ENCODE results near the gene LRTM2. TPM values are rescaled to one million over a fixed set of nuclear protein-coding genes. Genes with fewer than 3 reads are reported as not detected.

Gene LRTM2
- total RNA-seq, 1 donor from 2014 or later: not detected

GRCh38 chr12:1827826-1828805 is 7.8 kb downstream of the LRTM2 start:
- no peaks in the 10 kb centered on the region for H3K36me3 ChIP-seq (ENCODE audit: control insufficient read depth in 3 of 3, insufficient read depth in 3 of 3, low read length in 3 of 3)
- peaks cover 0 to 4% (median 2%) of the 10 kb centered on the region in 3 donors for H3K4me1 ChIP-seq (ENCODE audit: control insufficient read depth in 3 of 3, insufficient read depth in 3 of 3, low read length in 3 of 3)
- no peak overlapping the region for H3K9ac ChIP-seq (ENCODE audit: low read depth in 1 of 3, low read length in 3 of 3)
- H3K4me3 ChIP-seq (ENCODE audit: low read length in 3 of 3): no peak overlapping the region
- H3K27me3 ChIP-seq (ENCODE audit: control insufficient read depth in 3 of 3, insufficient read depth in 3 of 3, low read length in 3 of 3): peaks cover 28 to 63% (median 50%) of the 10 kb centered on the region in 3 donors
- no peaks in the 10 kb centered on the region for H3K9me3 ChIP-seq (ENCODE audit: control insufficient read depth in 3 of 3, low read length in 3 of 3)
- no peak overlapping the region for H3K27ac ChIP-seq (ENCODE audit: low read depth, low read length)

GRCh38 chr12:1828856-1829255 is 8.5 kb downstream of the LRTM2 start:
- H3K36me3 ChIP-seq (ENCODE audit: control insufficient read depth in 3 of 3, insufficient read depth in 3 of 3, low read length in 3 of 3): no peaks in the 10 kb centered on the region
- no peaks in the 10 kb centered on the region for H3K9me3 ChIP-seq (ENCODE audit: control insufficient read depth in 3 of 3, low read length in 3 of 3)
- H3K9ac ChIP-seq (ENCODE audit: low read depth in 1 of 3, low read length in 3 of 3): no peak overlapping the region
- peaks cover 22 to 60% (median 50%) of the 10 kb centered on the region in 3 donors for H3K27me3 ChIP-seq (ENCODE audit: control insufficient read depth in 3 of 3, insufficient read depth in 3 of 3, low read length in 3 of 3)
- no peak overlapping the region for H3K27ac ChIP-seq (ENCODE audit: low read depth, low read length)
- peaks cover 0 to 4% (median 2%) of the 10 kb centered on the region in 3 donors for H3K4me1 ChIP-seq (ENCODE audit: control insufficient read depth in 3 of 3, insufficient read depth in 3 of 3, low read length in 3 of 3)
- H3K4me3 ChIP-seq (ENCODE audit: low read length in 3 of 3): no peak overlapping the region

DNA sequence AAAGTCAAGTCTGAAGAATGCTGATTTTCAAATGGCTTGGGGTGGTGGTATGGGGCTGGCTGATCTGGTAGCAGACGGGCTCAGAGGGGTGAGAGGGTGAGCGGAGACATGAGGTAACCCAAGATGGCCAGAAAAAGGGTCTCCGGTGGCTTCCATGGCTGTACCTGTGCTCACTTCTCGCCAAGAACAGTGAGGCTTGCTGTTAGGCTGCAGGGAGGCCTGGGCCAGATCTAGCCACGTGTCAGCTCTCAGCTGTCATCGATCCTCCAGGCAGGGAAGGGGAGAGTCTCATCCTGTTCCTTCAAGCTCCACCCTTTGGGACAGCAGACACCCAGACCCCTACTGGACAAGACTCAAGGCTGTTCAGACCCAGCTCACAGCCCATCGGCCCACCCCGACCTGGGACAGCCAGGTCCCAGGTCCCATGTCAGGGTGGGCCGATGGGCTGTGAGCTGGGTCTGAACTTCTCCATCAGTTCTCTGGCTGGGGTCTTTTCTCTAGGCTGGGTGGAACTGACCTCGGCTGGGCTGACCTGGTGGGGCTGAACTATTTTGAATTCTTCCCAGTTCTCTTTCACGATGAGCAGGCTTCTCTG is 9.0 kb downstream of the LRTM2 start:
- no peaks in the 10 kb centered on the region for H3K9me3 ChIP-seq (ENCODE audit: control insufficient read depth in 3 of 3, low read length in 3 of 3)
- no peak overlapping the region for H3K4me3 ChIP-seq (ENCODE audit: low read length in 3 of 3)
- H3K9ac ChIP-seq (ENCODE audit: low read depth in 1 of 3, low read length in 3 of 3): no peak overlapping the region
- H3K27me3 ChIP-seq (ENCODE audit: control insufficient read depth in 3 of 3, insufficient read depth in 3 of 3, low read length in 3 of 3): peaks cover 21 to 56% (median 55%) of the 10 kb centered on the region in 3 donors
- H3K27ac ChIP-seq (ENCODE audit: low read depth, low read length): no peak overlapping the region
- peaks cover 0 to 4% (median 2%) of the 10 kb centered on the region in 3 donors for H3K4me1 ChIP-seq (ENCODE audit: control insufficient read depth in 3 of 3, insufficient read depth in 3 of 3, low read length in 3 of 3)
- no peaks in the 10 kb centered on the region for H3K36me3 ChIP-seq (ENCODE audit: control insufficient read depth in 3 of 3, insufficient read depth in 3 of 3, low read length in 3 of 3)

DNA sequence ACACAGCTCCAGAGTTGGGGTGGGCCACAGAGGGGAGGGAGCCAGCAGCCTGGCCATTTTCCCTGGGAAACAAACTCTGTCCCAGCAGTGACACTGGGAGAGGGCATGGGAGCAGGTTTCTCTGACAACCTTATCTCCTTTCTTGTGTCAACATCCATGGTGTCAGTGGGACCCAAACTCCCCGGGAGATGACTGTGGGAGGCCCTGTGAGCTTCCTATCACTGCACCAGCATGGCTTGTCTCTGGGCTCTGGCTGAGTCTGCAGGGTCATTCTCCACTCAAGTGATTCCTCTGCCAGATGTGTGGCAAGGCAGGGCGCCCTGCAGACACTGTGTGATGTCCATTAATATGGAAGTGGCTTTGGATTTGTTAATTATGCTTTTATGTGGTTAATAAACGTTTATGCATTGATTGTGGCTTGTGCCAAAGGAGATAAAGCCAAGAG is 10.1 kb downstream of the LRTM2 start:
- H3K27ac ChIP-seq (ENCODE audit: low read depth, low read length): no peak overlapping the region
- peaks cover 19 to 63% (median 54%) of the 10 kb centered on the region in 3 donors for H3K27me3 ChIP-seq (ENCODE audit: control insufficient read depth in 3 of 3, insufficient read depth in 3 of 3, low read length in 3 of 3)
- H3K4me1 ChIP-seq (ENCODE audit: control insufficient read depth in 3 of 3, insufficient read depth in 3 of 3, low read length in 3 of 3): peaks cover 0 to 4% (median 2%) of the 10 kb centered on the region in 3 donors

DNA sequence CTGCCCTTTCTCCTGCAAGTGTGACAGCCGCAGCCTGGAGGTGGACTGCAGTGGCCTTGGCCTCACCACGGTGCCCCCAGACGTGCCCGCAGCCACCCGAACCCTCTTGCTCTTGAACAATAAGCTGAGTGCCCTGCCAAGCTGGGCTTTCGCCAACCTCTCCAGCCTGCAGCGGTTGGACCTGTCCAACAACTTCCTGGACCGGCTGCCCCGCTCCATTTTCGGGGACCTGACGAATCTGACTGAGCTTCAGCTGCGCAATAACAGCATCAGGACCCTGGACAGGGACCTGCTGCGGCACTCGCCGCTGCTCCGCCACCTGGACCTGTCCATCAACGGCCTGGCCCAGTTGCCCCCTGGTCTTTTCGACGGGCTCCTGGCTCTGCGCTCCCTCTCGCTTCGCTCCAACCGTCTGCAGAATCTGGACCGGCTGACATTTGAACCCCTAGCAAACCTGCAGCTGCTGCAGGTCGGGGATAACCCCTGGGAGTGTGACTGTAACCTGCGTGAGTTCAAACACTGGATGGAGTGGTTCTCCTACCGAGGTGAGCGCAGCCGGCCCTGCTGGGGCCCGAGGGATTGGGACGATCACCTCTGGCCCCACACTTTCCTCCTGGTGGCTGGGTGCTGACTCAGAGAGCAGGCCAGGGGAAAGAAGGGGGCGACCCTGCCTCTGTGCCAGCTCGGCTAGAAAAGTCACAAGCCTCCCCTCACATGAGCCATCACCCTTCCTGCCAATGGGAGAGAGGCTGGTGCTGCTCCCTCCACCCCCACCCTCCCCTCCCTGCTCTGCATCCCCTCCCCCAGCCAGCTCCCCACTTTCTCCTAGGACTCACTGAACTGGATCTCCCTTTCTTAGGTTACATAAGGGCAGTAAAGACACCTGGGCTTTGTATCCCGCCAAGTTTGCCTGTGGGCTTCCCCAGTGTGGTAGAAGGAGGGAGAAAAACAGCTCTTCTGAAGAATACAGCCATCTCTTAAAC is 10.9 kb downstream of the LRTM2 start:
- no peaks in the 10 kb centered on the region for H3K36me3 ChIP-seq (ENCODE audit: control insufficient read depth in 3 of 3, insufficient read depth in 3 of 3, low read length in 3 of 3)
- no peak overlapping the region for H3K27ac ChIP-seq (ENCODE audit: low read depth, low read length)
- H3K27me3 ChIP-seq (ENCODE audit: control insufficient read depth in 3 of 3, insufficient read depth in 3 of 3, low read length in 3 of 3): peaks cover 15 to 64% (median 57%) of the 10 kb centered on the region in 3 donors
- H3K4me3 ChIP-seq (ENCODE audit: low read length in 3 of 3): no peak overlapping the region
- no peak overlapping the region for H3K9ac ChIP-seq (ENCODE audit: low read depth in 1 of 3, low read length in 3 of 3)
- H3K4me1 ChIP-seq (ENCODE audit: control insufficient read depth in 3 of 3, insufficient read depth in 3 of 3, low read length in 3 of 3): peaks cover 0 to 4% (median 2%) of the 10 kb centered on the region in 3 donors
- H3K9me3 ChIP-seq (ENCODE audit: control insufficient read depth in 3 of 3, low read length in 3 of 3): no peaks in the 10 kb centered on the region

More for the DNA sequence above, 10.1 kb downstream of the LRTM2 start:
- Histone ChIP-seq H3K4me3 (ENCODE audit: low read length in 3 of 3) (no peak overlapping the region), H3K9ac (ENCODE audit: low read depth in 1 of 3, low read length in 3 of 3) (no peak overlapping the region), H3K36me3 (ENCODE audit: control insufficient read depth in 3 of 3, insufficient read depth in 3 of 3, low read length in 3 of 3) (no peaks in the 10 kb centered on the region), H3K9me3 (ENCODE audit: control insufficient read depth in 3 of 3, low read length in 3 of 3) (no peaks in the 10 kb centered on the region)

DNA sequence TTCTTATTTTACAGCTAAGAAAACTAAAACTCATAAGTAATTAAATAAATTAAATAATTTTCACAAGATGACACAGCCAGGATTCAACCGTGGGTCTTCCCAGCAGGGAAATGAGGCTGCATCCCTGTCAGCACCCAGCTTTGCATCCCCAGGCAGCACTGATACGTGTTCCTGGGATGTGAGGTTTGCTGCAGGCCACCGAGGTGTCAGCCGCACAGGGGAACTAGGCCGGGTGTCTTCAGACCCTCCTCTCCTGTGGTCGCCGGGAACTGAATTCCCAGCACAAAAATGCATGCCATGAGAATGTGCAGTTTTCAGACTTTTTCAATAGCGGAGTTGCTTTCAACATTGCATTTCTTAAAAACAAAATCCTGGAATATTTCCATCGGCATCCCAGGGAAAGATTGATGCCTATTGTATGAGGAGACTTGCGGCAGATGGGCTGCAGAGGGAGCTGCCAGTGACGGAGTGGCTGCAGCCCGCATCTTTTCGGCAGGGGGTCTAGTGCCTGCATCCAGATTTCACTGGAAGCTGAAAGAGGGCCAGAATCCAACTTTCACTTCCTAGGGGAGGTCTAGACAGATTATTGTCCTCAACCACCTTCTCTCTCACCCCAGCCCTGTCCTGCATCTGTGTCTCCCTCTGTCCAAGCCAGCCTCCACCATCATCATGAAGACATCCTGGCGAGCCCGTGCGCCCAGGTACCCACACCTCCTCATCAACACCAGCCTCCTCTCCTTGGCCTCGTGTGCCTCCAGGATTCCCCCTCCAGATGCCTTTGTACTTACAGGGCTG is 12.6 kb downstream of the LRTM2 start:
- no peak overlapping the region for H3K4me3 ChIP-seq (ENCODE audit: low read length in 3 of 3)
- H3K4me1 ChIP-seq (ENCODE audit: control insufficient read depth in 3 of 3, insufficient read depth in 3 of 3, low read length in 3 of 3): peaks cover 0 to 4% (median 2%) of the 10 kb centered on the region in 3 donors
- H3K27me3 ChIP-seq (ENCODE audit: control insufficient read depth in 3 of 3, insufficient read depth in 3 of 3, low read length in 3 of 3): peaks cover 15 to 59% (median 55%) of the 10 kb centered on the region in 3 donors
- H3K9me3 ChIP-seq (ENCODE audit: control insufficient read depth in 3 of 3, low read length in 3 of 3): no peaks in the 10 kb centered on the region
- no peak overlapping the region for H3K9ac ChIP-seq (ENCODE audit: low read depth in 1 of 3, low read length in 3 of 3)
- H3K27ac ChIP-seq (ENCODE audit: low read depth, low read length): no peak overlapping the region
- H3K36me3 ChIP-seq (ENCODE audit: control insufficient read depth in 3 of 3, insufficient read depth in 3 of 3, low read length in 3 of 3): no peaks in the 10 kb centered on the region

GRCh38 chr12:1833596-1834028 is 13.2 kb downstream of the LRTM2 start:
- peaks cover 17 to 55% (median 55%) of the 10 kb centered on the region in 3 donors for H3K27me3 ChIP-seq (ENCODE audit: control insufficient read depth in 3 of 3, insufficient read depth in 3 of 3, low read length in 3 of 3)
- no peak overlapping the region for H3K9ac ChIP-seq (ENCODE audit: low read depth in 1 of 3, low read length in 3 of 3)
- H3K9me3 ChIP-seq (ENCODE audit: control insufficient read depth in 3 of 3, low read length in 3 of 3): no peaks in the 10 kb centered on the region
- no peak overlapping the region for H3K4me3 ChIP-seq (ENCODE audit: low read length in 3 of 3)
- H3K36me3 ChIP-seq (ENCODE audit: control insufficient read depth in 3 of 3, insufficient read depth in 3 of 3, low read length in 3 of 3): no peaks in the 10 kb centered on the region
- H3K4me1 ChIP-seq (ENCODE audit: control insufficient read depth in 3 of 3, insufficient read depth in 3 of 3, low read length in 3 of 3): peaks cover 0 to 4% (median 2%) of the 10 kb centered on the region in 3 donors
- no peak overlapping the region for H3K27ac ChIP-seq (ENCODE audit: low read depth, low read length)

GRCh38 chr12:1834186-1834925 is 14.0 kb downstream of the LRTM2 start:
- no peaks in the 10 kb centered on the region for H3K36me3 ChIP-seq (ENCODE audit: control insufficient read depth in 3 of 3, insufficient read depth in 3 of 3, low read length in 3 of 3)
- no peak overlapping the region for H3K27ac ChIP-seq (ENCODE audit: low read depth, low read length)
- H3K9me3 ChIP-seq (ENCODE audit: control insufficient read depth in 3 of 3, low read length in 3 of 3): no peaks in the 10 kb centered on the region
- peaks cover 15 to 57% (median 55%) of the 10 kb centered on the region in 3 donors for H3K27me3 ChIP-seq (ENCODE audit: control insufficient read depth in 3 of 3, insufficient read depth in 3 of 3, low read length in 3 of 3)
- H3K4me1 ChIP-seq (ENCODE audit: control insufficient read depth in 3 of 3, insufficient read depth in 3 of 3, low read length in 3 of 3): peaks cover 0 to 4% (median 2%) of the 10 kb centered on the region in 3 donors
- H3K9ac ChIP-seq (ENCODE audit: low read depth in 1 of 3, low read length in 3 of 3): no peak overlapping the region
- no peak overlapping the region for H3K4me3 ChIP-seq (ENCODE audit: low read length in 3 of 3)

All from skeletal muscle tissue (tissue), 4 donors.